GM21786 (cell line): ENCODE data around the gene ELOVL1.
"Not testable (repeated sequence)": the region's sequence is repeated elsewhere in the genome, so short reads cannot be mapped to it uniquely, and the experiment has no call there.

Experiments used
- ATAC-seq: cut with Tn5 transposase; IDR thresholded peaks from one replicate; pipeline ENCODE4 v1.9.1; 2021; ENCODE audit not compliant: unreplicated experiment

ELOVL1 gene

GRCh38 chr1:43382027-43382779 lies 14.4 kb upstream of the ELOVL1 start:
- ATAC-seq = no peak

GRCh38 chr1:43381612-43382011 lies 13.8 kb upstream of the ELOVL1 start:
- no peak for ATAC-seq

- no peak for ATAC-seq
Observed at GRCh38 chr1:43379476-43379875, 11.7 kb upstream of the ELOVL1 start.

GRCh38 chr1:43377831-43378230 lies 10.0 kb upstream of the ELOVL1 start:
- no peak for ATAC-seq

- ATAC-seq = no peak
Observed at GRCh38 chr1:43376723-43377235, 9.0 kb upstream of the ELOVL1 start.

- no peak for ATAC-seq
Observed at GRCh38 chr1:43373066-43373940, 5.5 kb upstream of the ELOVL1 start.

GRCh38 chr1:43372172-43372571 lies 4.4 kb upstream of the ELOVL1 start:
- no peak for ATAC-seq

GRCh38 chr1:43370564-43370963 lies 2.8 kb upstream of the ELOVL1 start:
- ATAC-seq = no peak

GRCh38 chr1:43369779-43370178 lies 2.0 kb upstream of the ELOVL1 start:
- not testable (repeated sequence) for ATAC-seq

- no peak for ATAC-seq
Observed at GRCh38 chr1:43368646-43369020, 822 bp upstream of the ELOVL1 start.

- ATAC-seq = peak; percentile 24
Observed at GRCh38 chr1:43367026-43367903, 546 bp downstream of the ELOVL1 start.

- ATAC-seq = no peak
Observed at GRCh38 chr1:43366601-43367025, 1.2 kb downstream of the ELOVL1 start.

GRCh38 chr1:43366179-43366578 lies 1.6 kb downstream of the ELOVL1 start:
- ATAC-seq = no peak

- no peak for ATAC-seq
Observed at GRCh38 chr1:43365678-43366077, 2.1 kb downstream of the ELOVL1 start.

- no peak for ATAC-seq
Observed at GRCh38 chr1:43363935-43364525, 3.8 kb downstream of the ELOVL1 start.

GRCh38 chr1:43363283-43363934 lies 4.4 kb downstream of the ELOVL1 start:
- no peak for ATAC-seq

- ATAC-seq = no peak
Observed at GRCh38 chr1:43360616-43361015, 7.2 kb downstream of the ELOVL1 start.

GRCh38 chr1:43359696-43360095 lies 8.1 kb downstream of the ELOVL1 start:
- no peak for ATAC-seq

- ATAC-seq = peak; percentile 98
Observed at GRCh38 chr1:43358746-43359693, 8.8 kb downstream of the ELOVL1 start, which contains the start of gene CDC20. Gene CDC20 (plus strand): TSS chr1:43358981. CDS start chr1:43359216, 235 bp downstream.
